Left forelimb (tissue), 1 donor: ENCODE data around the gene FBXW7.
"Not testable (repeated sequence)": the region's sequence is repeated elsewhere in the genome, so short reads cannot be mapped to it uniquely, and the experiment has no call there.

ENCODE experiments used
- DNase-seq: peaks from one replicate; pipeline ENCODE4 v3.0.0-alpha.2; 2018; ENCODE audit warnings: low spot score

The FBXW7 gene

GRCh38 chr4:152545088-152545487 lies 9.2 kb upstream of the FBXW7 start:
- no peak for DNase-seq

GRCh38 chr4:152544533-152544932 lies 8.6 kb upstream of the FBXW7 start:
- not testable (repeated sequence) for DNase-seq

- DNase-seq, result no peak
These were observed 5.0 kb upstream of the FBXW7 start for GRCh38 chr4:152540941-152541340.

GRCh38 chr4:152540293-152540674 lies 4.4 kb upstream of the FBXW7 start:
- no peak for DNase-seq

- no peak for DNase-seq
These were observed 3.8 kb upstream of the FBXW7 start for GRCh38 chr4:152539556-152540292.

- DNase-seq, result no peak
These were observed 2.0 kb upstream of the FBXW7 start for GRCh38 chr4:152537881-152538280.

GRCh38 chr4:152536545-152537182 lies 772 bp upstream of the FBXW7 start:
- DNase-seq, result no peak

- no peak for DNase-seq
These were observed 461 bp downstream of the FBXW7 start for GRCh38 chr4:152535360-152535902.

- no peak for DNase-seq
These were observed 1.1 kb downstream of the FBXW7 start for GRCh38 chr4:152534541-152535359.

GRCh38 chr4:152531479-152531878 lies 4.4 kb downstream of the FBXW7 start:
- DNase-seq, result no peak

GRCh38 chr4:152530600-152530999 lies 5.3 kb downstream of the FBXW7 start:
- DNase-seq, result no peak

GRCh38 chr4:152529880-152530279 lies 6.0 kb downstream of the FBXW7 start:
- DNase-seq, result no peak

GRCh38 chr4:152528060-152528459 lies 7.8 kb downstream of the FBXW7 start:
- DNase-seq, result no peak

- no peak for DNase-seq
These were observed 10.0 kb downstream of the FBXW7 start for GRCh38 chr4:152525878-152526277.

GRCh38 chr4:152524427-152524826 lies 11.5 kb downstream of the FBXW7 start:
- no peak for DNase-seq

- DNase-seq, result no peak
These were observed 12.2 kb downstream of the FBXW7 start for GRCh38 chr4:152523731-152524130.

- DNase-seq, result no peak
These were observed 13.1 kb downstream of the FBXW7 start for GRCh38 chr4:152522754-152523153.

GRCh38 chr4:152522245-152522644 lies 13.6 kb downstream of the FBXW7 start:
- DNase-seq, result no peak

- no peak for DNase-seq
These were observed 19.7 kb downstream of the FBXW7 start for GRCh38 chr4:152516156-152516555.

GRCh38 chr4:152515678-152516077 lies 20.2 kb downstream of the FBXW7 start:
- no peak for DNase-seq

GRCh38 chr4:152514356-152514755 lies 21.5 kb downstream of the FBXW7 start:
- no peak for DNase-seq

GRCh38 chr4:152513078-152513477 lies 22.8 kb downstream of the FBXW7 start:
- no peak for DNase-seq

- DNase-seq, result no peak
These were observed 23.4 kb downstream of the FBXW7 start for GRCh38 chr4:152512483-152512882.
